Panc1 (cell line): ENCODE data around the gene CD6. TPM values are rescaled to one million over a fixed set of nuclear protein-coding genes. Genes with fewer than 3 reads are reported as not detected.

Experiments
- ATAC-seq: fragments of 200-7000 bp; cut with Tn5 transposase; 2 replicates; pipeline ENCODE4 v1.9.1; 2020; ENCODE audit warnings: mild to moderate bottlenecking, moderate library complexity
- BruUV-seq: library from RNA; stranded (reverse); fragments of 400-500 nt; replicated peaks from 2 replicates; lab custom pipeline; 2021; lab: Mats Ljungman, UMichigan
- CTCF ChIA-PET: fragments of 300-600 bp; sonication (Branson Sonifier 250); formaldehyde crosslinking; loops from one replicate; lab custom pipeline; 2022; ENCODE audit warnings: antibody characterized with exemption; lab: Charles Lee
- POLR2A ChIA-PET: fragments of 300-600 bp; sonication (Branson Sonifier 250); formaldehyde crosslinking; loops from one replicate; lab custom pipeline; 2022; ENCODE audit warnings: antibody characterized with exemption; lab: Charles Lee
- DNase-seq: peaks from one replicate; pipeline ENCODE4 v3.0.0-alpha.2; 2010; ENCODE audit warnings: low read depth, low spot score
- H3K27ac ChIP-seq: 2 replicates; pipeline ENCODE4 v1.5.1; 2011; ENCODE audit warnings: mild to moderate bottlenecking, low read length, inconsistent platforms
- H3K27me3 ChIP-seq: fragments of 200-500 bp; sonication (Bioruptor generic); 2 replicates; pipeline ENCODE4 v1.6.0; 2014; ENCODE audit warnings: low read length, inconsistent platforms; ENCODE audit not compliant: control insufficient read depth, insufficient read depth
- H3K36me3 ChIP-seq: fragments of 200-500 bp; sonication (Bioruptor generic); 2 replicates; pipeline ENCODE4 v1.5.1; 2014; ENCODE audit warnings: inconsistent platforms, mild to moderate bottlenecking, low read length, moderate library complexity; ENCODE audit not compliant: control insufficient read depth, insufficient read depth
- H3K4me1 ChIP-seq: 2 replicates; pipeline ENCODE4 v1.5.1; 2011; ENCODE audit warnings: inconsistent platforms, mild to moderate bottlenecking, low read length, moderate library complexity; ENCODE audit not compliant: control insufficient read depth, insufficient read depth
- H3K4me3 ChIP-seq, 2 experiments: 2 replicates each; pipeline ENCODE4 v1.5.1; 2011 to 2012; ENCODE audit warnings: low read depth in 2 of 2, low read length in 2 of 2, mild to moderate bottlenecking in 2 of 2, inconsistent platforms in 1 of 2, moderate library complexity in 1 of 2
- H3K9me3 ChIP-seq: fragments of 200-500 bp; sonication (Bioruptor generic); 2 replicates; pipeline ENCODE4 v1.5.1; 2014; ENCODE audit warnings: low read depth, mild to moderate bottlenecking, inconsistent platforms, low read length, moderate library complexity; ENCODE audit not compliant: control insufficient read depth, insufficient read depth
- CTCF ChIP-seq: fragments of 450-650 bp; IDR thresholded peaks from 2 replicates; pipeline ENCODE4 v1.5.1; 2017; ENCODE audit warnings: mild to moderate bottlenecking
- POLR2AphosphoS5 ChIP-seq: IDR thresholded peaks from 2 replicates; pipeline ENCODE4 v1.6.1; 2012; ENCODE audit warnings: mild to moderate bottlenecking, low read depth, low read length, moderate library complexity
- REST ChIP-seq, 2 experiments: IDR thresholded peaks; 2 replicates each; pipeline ENCODE4 v1.6.1; 2011 to 2012; ENCODE audit warnings: low read depth in 2 of 2, control low read depth in 1 of 2, low read length in 1 of 2, mild to moderate bottlenecking in 1 of 2, moderate library complexity in 1 of 2; ENCODE audit not compliant: insufficient read depth in 1 of 2
- SIN3A ChIP-seq: IDR thresholded peaks from 2 replicates; pipeline ENCODE4 v1.6.1; 2012; ENCODE audit warnings: low read depth, mild to moderate bottlenecking, low read length, moderate library complexity, borderline replicate concordance; ENCODE audit not compliant: insufficient read depth
- TCF7L2 ChIP-seq: IDR thresholded peaks from 2 replicates; pipeline ENCODE4 v1.6.1; 2011; ENCODE audit warnings: mild to moderate bottlenecking, low read depth, low read length, inconsistent platforms
- in situ Hi-C: cut with HindIII; loops from 2 replicates; pipeline ENCODE4 v1.10.0; 2016; ENCODE audit warnings: low sequenced_read_pairs, low pct_unique_long_range_greater_than_20kb
- intact Hi-C: fragments of 100-400 bp; cut with micrococcal nuclease; formaldehyde crosslinking; loops from one replicate; pipeline ENCODE4 v1.10.0; 2022; ENCODE audit not compliant: unreplicated experiment
- total RNA-seq: library from RNA; stranded (reverse); gene quantifications from one replicate; pipeline ENCODE4 v1.2.1, GENCODE V29; 2021; ENCODE audit not compliant: unreplicated experiment

CD6 gene
- total RNA-seq, 1 experiment from 2014 or later, result 1.1 TPM

GRCh38 chr11:60934790-60935605 is 36.5 kb upstream of the CD6 start:
- H3K9me3 ChIP-seq, result no peaks in the 10 kb centered on the region
- H3K27me3 ChIP-seq, result no peaks in the 10 kb centered on the region
- TF ChIP-seq SIN3A, result no peak
- TF ChIP-seq POLR2AphosphoS5, result no peak
- TF ChIP-seq TCF7L2, result no peak
- TF ChIP-seq REST (IDR thresholded peaks at IDR 0.05; ENCODE audit: insufficient read depth in 1 of 2, low read depth in 2 of 2, low read length in 1 of 2), result no peak
- no peak for TF ChIP-seq CTCF
- no peaks in the 10 kb centered on the region for H3K36me3 ChIP-seq
- no peak overlapping the region for H3K4me3 ChIP-seq
- intact Hi-C loops, result no loop called here
- in situ Hi-C loops, result no loop called here
- no peaks in the 10 kb centered on the region for H3K4me1 ChIP-seq
- no TSS peak for BruUV-seq
- no peak overlapping the region for H3K27ac ChIP-seq
- ATAC-seq (no peak), DNase-seq (no peak)
- POLR2A ChIA-PET, result interaction anchor here (0.5 kb wide), 1 partner anchor 193 kb away, joined by 4 read pairs; no protein-coding TSS in a partner anchor
- CTCF ChIA-PET, result no interaction called here

GRCh38 chr11:60935676-60936442 is 35.6 kb upstream of the CD6 start:
- Histone ChIP-seq H3K4me1 (no peaks in the 10 kb centered on the region), H3K27ac (no peak overlapping the region), H3K36me3 (no peaks in the 10 kb centered on the region), H3K9me3 (no peaks in the 10 kb centered on the region), H3K27me3 (no peaks in the 10 kb centered on the region), H3K4me3 (no peak overlapping the region)
- ChIA-PET POLR2A (interaction anchor here (0.6 kb wide), 1 partner anchor 176 kb away, joined by 3 read pairs; no protein-coding TSS in a partner anchor), CTCF (no interaction called here)
- no peak for DNase-seq
- intact Hi-C loops (no loop called here), in situ Hi-C loops (no loop called here)
- TF ChIP-seq REST (IDR thresholded peaks at IDR 0.05; ENCODE audit: insufficient read depth in 1 of 2, low read depth in 2 of 2, low read length in 1 of 2) (no peak), TCF7L2 (no peak), POLR2AphosphoS5 (no peak), CTCF (no peak), SIN3A (no peak)
- 0 out of 2 replicates have a peak, but pooled peaks have one; percentile 20 for ATAC-seq
- no TSS peak for BruUV-seq
